HepG2 (cell line): Measurements from ENCODE around the gene OSER1. TPM values are rescaled to one million over a fixed set of nuclear protein-coding genes. Genes with fewer than 3 reads are reported as not detected.
A peak's percentile ranks its signal among the peaks of the same experiment; 100 is the strongest.

ENCODE experiments used
- CAMTA2 ChIP-seq: sonication (generic); formaldehyde crosslinking; IDR thresholded peaks from 2 replicates; pipeline ENCODE4 v1.4.0; 2020; ENCODE audit warnings: mild to moderate bottlenecking, missing genetic modification reagents, borderline replicate concordance
- CBX2 ChIP-seq, 2 experiments: fragments of 200-600 bp in 1 of 2; sonication (generic); formaldehyde crosslinking in 1 of 2; IDR thresholded peaks; 2 replicates each; pipeline versions ENCODE4 v1.7.0 to v1.8.1; 2018 to 2022; ENCODE audit warnings: low read depth in 2 of 2, low read length in 1 of 2, mild to moderate bottlenecking in 1 of 2, missing genetic modification reagents in 1 of 2
- CREB1 ChIP-seq, 2 experiments: fragments of 450-650 bp in 1 of 2; IDR thresholded peaks; 2 replicates each; pipeline ENCODE4 v1.6.1; 2016 to 2017; ENCODE audit warnings: control low read depth in 1 of 2, mild to moderate bottlenecking in 1 of 2, missing compliant biosample characterization in 1 of 2, missing genetic modification characterization in 1 of 2
- DBP ChIP-seq: sonication (generic); formaldehyde crosslinking; IDR thresholded peaks from 2 replicates; pipeline ENCODE4 v1.4.0; 2020; ENCODE audit warnings: missing genetic modification reagents; ENCODE audit errors: not compliant biosample characterization
- HMGXB4 ChIP-seq, 2 experiments: sonication (generic) in 1 of 2; formaldehyde crosslinking in 1 of 2; IDR thresholded peaks; 2 replicates each; pipeline versions ENCODE4 v1.4.0 to v1.6.1; 2018 to 2020; ENCODE audit warnings: missing genetic modification reagents in 2 of 2, borderline replicate concordance in 1 of 2, low read depth in 1 of 2, mild to moderate bottlenecking in 1 of 2, missing biosample characterization in 1 of 2
- IRF1 ChIP-seq: sonication (generic); formaldehyde crosslinking; IDR thresholded peaks from 2 replicates; pipeline ENCODE4 v1.4.0; 2020; ENCODE audit warnings: low read depth, mild to moderate bottlenecking, missing genetic modification reagents
- MAFF ChIP-seq: IDR thresholded peaks from 2 replicates; pipeline ENCODE4 v1.6.1; 2011; ENCODE audit warnings: low read depth, low read length, improper control_type of control experiment
- NAIF1 ChIP-seq: sonication (generic); formaldehyde crosslinking; IDR thresholded peaks from 2 replicates; pipeline ENCODE4 v1.5.0; 2020; ENCODE audit warnings: mild to moderate bottlenecking, missing genetic modification reagents, borderline replicate concordance
- SSRP1 ChIP-seq: IDR thresholded peaks from 2 replicates; pipeline ENCODE4 v1.6.1; 2016; ENCODE audit warnings: control low read depth
- STAT6 ChIP-seq: sonication (generic); formaldehyde crosslinking; IDR thresholded peaks from 2 replicates; pipeline ENCODE4 v1.4.0; 2020; ENCODE audit warnings: missing genetic modification reagents, mild to moderate bottlenecking, borderline replicate concordance
- ZNF230 ChIP-seq: sonication (generic); formaldehyde crosslinking; IDR thresholded peaks from 2 replicates; pipeline ENCODE4 v1.4.0; 2020; ENCODE audit warnings: mild to moderate bottlenecking, missing genetic modification reagents
- ZNF580 ChIP-seq: IDR thresholded peaks from 2 replicates; pipeline ENCODE4 v1.6.1; 2016; ENCODE audit warnings: low read depth, borderline replicate concordance
- ZNF660 ChIP-seq: sonication (generic); formaldehyde crosslinking; IDR thresholded peaks from 2 replicates; pipeline ENCODE4 v1.5.1; 2020; ENCODE audit warnings: mild to moderate bottlenecking, low read depth, missing genetic modification reagents, borderline replicate concordance
- ZSCAN25 ChIP-seq: sonication (generic); formaldehyde crosslinking; IDR thresholded peaks from 2 replicates; pipeline ENCODE4 v1.8.0; 2022; ENCODE audit warnings: mild to moderate bottlenecking, missing genetic modification reagents
- polyA plus RNA-seq, 8 experiments: library from polyadenylated mRNA; depleted of rRNA in 3 of 8; stranded (reverse) in 7 of 8; unstranded in 1 of 8; fragments of >200 nt; fragmentation: Illumina TruSeq in 4 of 8; extraction: Trizol in 4 of 8; gene quantifications; 2 replicates each; pipeline versions ENCODE4 v1.2.1 to v1.2.3, GENCODE V29; 2011 to 2016; ENCODE audit warnings: low read depth in 4 of 8, missing spikeins in 1 of 8, mixed read lengths in 1 of 8; ENCODE audit not compliant: insufficient read depth in 1 of 8
- total RNA-seq, 5 experiments: library from RNA; depleted of rRNA; stranded (reverse); fragments of >200 nt; fragmentation: Illumina TruSeq; extraction: Trizol; gene quantifications; 2 replicates each; pipeline ENCODE4 v1.2.3, GENCODE V29; 2016; ENCODE audit warnings: low read depth in 1 of 5

OSER1 gene
- total and polyA plus RNA-seq, 2 of the 13 experiments (the other 11 are each of a cell fraction or from before 2014, with no cell fraction given), result 71.2 to 71.5 TPM

GRCh38 chr20:44211177-44212039, 837 bp upstream of the OSER1 start (continued):
- TF ChIP-seq HMGXB4 (CRISPR knock-in tag; IDR thresholded peaks at IDR 0.05; ENCODE audit: borderline replicate concordance in 1 of 2, low read depth in 1 of 2) (0 out of 4 replicates have a peak, but pooled peaks have one; percentile 5 to 50), ZNF660 (0 out of 2 replicates have a peak, but pooled peaks have one; percentile 34), MAFF (0 out of 2 replicates have a peak, but pooled peaks have one; percentile 8), CREB1 (IDR thresholded peaks at IDR 0.05) (no peak), CREB1 (CRISPR knock-in tag; IDR thresholded peaks at IDR 0.05) (peak; percentile 56; the same call in 1 of the 2 replicates), ZSCAN25 (CRISPR knock-in tag) (0 out of 2 replicates have a peak, but pooled peaks have one; percentile 22), CAMTA2 (no peak), CBX2 (IDR thresholded peaks at IDR 0.05; ENCODE audit: low read depth, low read length) (no peak), CBX2 (CRISPR knock-in tag; IDR thresholded peaks at IDR 0.05; ENCODE audit: low read depth) (peak; percentile 32; the same call in 1 of the 2 replicates), STAT6 (CRISPR knock-in tag) (0 out of 2 replicates have a peak, but pooled peaks have one; percentile 22), IRF1 (CRISPR knock-in tag) (0 out of 2 replicates have a peak, but pooled peaks have one; percentile 37), SSRP1 (CRISPR knock-in tag) (peak; percentile 28; the same call in 1 of the 2 replicates), DBP (CRISPR knock-in tag) (no peak), NAIF1 (CRISPR knock-in tag) (no peak; the same call in none of the 2 replicates), ZNF580 (CRISPR knock-in tag) (0 out of 2 replicates have a peak, but pooled peaks have one; percentile 13), ZNF230 (CRISPR knock-in tag) (0 out of 2 replicates have a peak, but pooled peaks have one; percentile 15)
